ENCODE results near the gene SDC4.

DNA sequence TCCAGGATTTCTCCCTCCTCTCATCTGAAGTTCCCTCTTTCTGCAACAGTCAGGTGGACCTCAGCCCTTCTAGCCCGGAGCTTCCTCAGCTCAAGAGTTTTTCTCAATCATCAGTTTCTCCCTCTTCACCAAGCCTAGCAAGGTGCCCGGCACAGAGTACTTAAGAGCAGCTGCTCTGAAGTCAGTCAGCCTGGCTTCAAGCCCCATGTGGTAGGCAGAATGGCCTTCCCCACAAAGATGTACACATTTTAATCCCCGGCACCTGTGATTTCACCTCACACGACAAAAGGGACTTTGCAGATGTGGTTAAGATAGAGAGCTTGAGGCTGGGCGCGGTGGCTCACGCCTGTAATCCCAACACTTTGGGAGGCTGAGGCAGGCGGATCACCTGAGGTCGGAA lies 56.7 kb downstream of the SDC4 start:
- TF ChIP-seq POLR2A (IDR thresholded peaks at IDR 0.05): no peak
- TF ChIP-seq CTCF (IDR thresholded peaks at IDR 0.05): no peak
